ENCODE results near the gene GLIS1.

The GLIS1 gene

GRCh38 chr1:53666566-53666965 lies 72.4 kb downstream of the GLIS1 start:
- TF ChIP-seq, protein P1, sequence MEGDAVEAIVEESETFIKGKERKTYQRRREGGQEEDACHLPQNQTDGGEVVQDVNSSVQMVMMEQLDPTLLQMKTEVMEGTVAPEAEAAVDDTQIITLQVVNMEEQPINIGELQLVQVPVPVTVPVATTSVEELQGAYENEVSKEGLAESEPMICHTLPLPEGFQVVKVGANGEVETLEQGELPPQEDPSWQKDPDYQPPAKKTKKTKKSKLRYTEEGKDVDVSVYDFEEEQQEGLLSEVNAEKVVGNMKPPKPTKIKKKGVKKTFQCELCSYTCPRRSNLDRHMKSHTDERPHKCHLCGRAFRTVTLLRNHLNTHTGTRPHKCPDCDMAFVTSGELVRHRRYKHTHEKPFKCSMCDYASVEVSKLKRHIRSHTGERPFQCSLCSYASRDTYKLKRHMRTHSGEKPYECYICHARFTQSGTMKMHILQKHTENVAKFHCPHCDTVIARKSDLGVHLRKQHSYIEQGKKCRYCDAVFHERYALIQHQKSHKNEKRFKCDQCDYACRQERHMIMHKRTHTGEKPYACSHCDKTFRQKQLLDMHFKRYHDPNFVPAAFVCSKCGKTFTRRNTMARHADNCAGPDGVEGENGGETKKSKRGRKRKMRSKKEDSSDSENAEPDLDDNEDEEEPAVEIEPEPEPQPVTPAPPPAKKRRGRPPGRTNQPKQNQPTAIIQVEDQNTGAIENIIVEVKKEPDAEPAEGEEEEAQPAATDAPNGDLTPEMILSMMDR (conservative IDR thresholded peaks at IDR 0.05) = no peak
- TF ChIP-seq ZFX (IDR thresholded peaks at IDR 0.05) = no peak
- H3K27ac ChIP-seq = no peak overlapping the region

- H3K27ac ChIP-seq = no peak overlapping the region
Measured at GRCh38 chr1:53665996-53666395, 73.0 kb downstream of the GLIS1 start.

GRCh38 chr1:53663529-53664300 lies 75.2 kb downstream of the GLIS1 start:
- no peak for TF ChIP-seq ZFX (IDR thresholded peaks at IDR 0.05)
- TF ChIP-seq, protein P1 (conservative IDR thresholded peaks at IDR 0.05) = no peak

More at GRCh38 chr1:53665996-53666395, 73.0 kb downstream of the GLIS1 start:
- no peak for TF ChIP-seq ZFX (IDR thresholded peaks at IDR 0.05)
- TF ChIP-seq, protein P1 (conservative IDR thresholded peaks at IDR 0.05) = no peak

DNA sequence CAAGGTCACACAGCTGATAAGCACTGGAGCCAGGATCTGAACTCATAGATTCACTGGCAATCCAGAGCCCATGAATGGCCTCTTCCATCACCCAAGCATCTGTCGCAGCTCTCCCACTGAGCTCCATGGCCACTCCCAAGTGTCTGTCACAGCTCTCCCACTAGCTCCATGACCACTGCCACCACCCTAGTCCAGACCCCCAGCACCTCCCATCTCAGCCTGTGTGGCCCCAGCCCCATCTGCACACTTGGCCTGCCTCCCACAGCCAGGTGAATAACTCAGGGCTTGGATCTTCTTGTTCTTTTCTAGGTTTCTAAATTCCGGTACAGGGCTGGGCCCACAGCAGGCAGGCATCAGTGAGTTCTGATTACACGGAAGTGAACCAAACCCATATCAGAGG lies 76.0 kb downstream of the GLIS1 start:
- H3K27ac ChIP-seq = no peak overlapping the region
- TF ChIP-seq ZFX (IDR thresholded peaks at IDR 0.05) = no peak
- TF ChIP-seq, protein P1 (conservative IDR thresholded peaks at IDR 0.05) = no peak

More at GRCh38 chr1:53663529-53664300, 75.2 kb downstream of the GLIS1 start:
- H3K27ac ChIP-seq = no peak overlapping the region

GRCh38 chr1:53662169-53662568 lies 76.8 kb downstream of the GLIS1 start:
- TF ChIP-seq, protein P1 (conservative IDR thresholded peaks at IDR 0.05) = no peak
- TF ChIP-seq ZFX (IDR thresholded peaks at IDR 0.05) = no peak
- no peak overlapping the region for H3K27ac ChIP-seq

GRCh38 chr1:53661496-53661895 lies 77.5 kb downstream of the GLIS1 start:
- no peak overlapping the region for H3K27ac ChIP-seq
- no peak for TF ChIP-seq ZFX (IDR thresholded peaks at IDR 0.05)
- TF ChIP-seq, protein P1 (conservative IDR thresholded peaks at IDR 0.05) = no peak

DNA sequence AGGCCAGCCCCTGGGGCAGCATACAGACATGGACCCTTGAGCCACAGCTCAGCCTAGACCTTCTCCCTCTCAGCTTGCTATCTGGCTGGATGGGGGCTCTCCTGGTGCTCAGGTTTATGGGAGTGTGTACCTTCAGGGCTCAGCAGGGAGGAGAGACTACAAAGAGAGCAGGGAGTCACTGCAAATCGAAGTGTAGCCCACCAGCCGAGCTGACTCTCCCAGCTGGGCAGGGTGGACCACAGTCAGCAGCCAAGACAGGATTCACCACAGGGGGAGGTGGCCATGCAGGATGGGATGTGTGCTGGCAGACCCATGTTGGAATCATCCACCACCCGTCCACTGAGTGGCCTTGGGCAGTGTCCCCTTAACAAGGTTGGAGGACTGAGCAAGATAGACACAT lies 78.3 kb downstream of the GLIS1 start:
- TF ChIP-seq, protein P1 (conservative IDR thresholded peaks at IDR 0.05) = no peak
- TF ChIP-seq ZFX (IDR thresholded peaks at IDR 0.05) = no peak
- no peak overlapping the region for H3K27ac ChIP-seq
